Muscle layer of duodenum (tissue), 2 donors: ENCODE data around the gene HACE1.
"Not testable (repeated sequence)": the region's sequence is repeated elsewhere in the genome, so short reads cannot be mapped to it uniquely, and the experiment has no call there.

Source experiments
- H3K27ac ChIP-seq: one replicate; pipeline ENCODE4 v1.7.0; 2013; ENCODE audit warnings: mild to moderate bottlenecking, low read length
- H3K27me3 ChIP-seq: one replicate; pipeline ENCODE4 v1.7.0; 2013; ENCODE audit warnings: low read depth, mild to moderate bottlenecking, control low read depth, low read length
- H3K36me3 ChIP-seq, 2 donors: one replicate each; pipeline ENCODE4 v1.7.0; 2013; ENCODE audit warnings: low read length in 2 of 2, control low read depth in 1 of 2, mild to moderate bottlenecking in 1 of 2; ENCODE audit not compliant: insufficient read depth in 2 of 2, control insufficient read depth in 1 of 2
- H3K4me1 ChIP-seq, 2 donors: one replicate each; pipeline ENCODE4 v1.7.0; 2013; ENCODE audit warnings: low read length in 2 of 2, mild to moderate bottlenecking in 2 of 2, control low read depth in 1 of 2, moderate library complexity in 1 of 2; ENCODE audit not compliant: insufficient read depth in 2 of 2, control insufficient read depth in 1 of 2
- H3K4me3 ChIP-seq, 2 donors: one replicate each; pipeline ENCODE4 v1.7.0; 2013; ENCODE audit warnings: low read length in 2 of 2, low read depth in 1 of 2, mild to moderate bottlenecking in 1 of 2
- H3K9me3 ChIP-seq, 2 donors: one replicate each; pipeline ENCODE4 v1.7.0; 2013; ENCODE audit warnings: low read length in 2 of 2, control low read depth in 1 of 2, mild to moderate bottlenecking in 1 of 2; ENCODE audit not compliant: control insufficient read depth in 1 of 2
- donor health status: healthy.

The HACE1 gene

GRCh38 chr6:104816125-104816524 is 43.6 kb downstream of the HACE1 start:
- no peaks in the 10 kb centered on the region for H3K27me3 ChIP-seq
- H3K9me3 ChIP-seq: no peaks in the 10 kb centered on the region
- no peak overlapping the region for H3K27ac ChIP-seq
- no peaks in the 10 kb centered on the region for H3K4me1 ChIP-seq
- no peak overlapping the region for H3K4me3 ChIP-seq
- peaks cover 0 to 4% of the 10 kb centered on the region in 2 donors for H3K36me3 ChIP-seq

GRCh38 chr6:104814743-104815142 is 45.0 kb downstream of the HACE1 start:
- Histone ChIP-seq H3K27ac (no peak overlapping the region), H3K27me3 (no peaks in the 10 kb centered on the region), H3K4me3 (no peak overlapping the region), H3K36me3 (peaks cover 0 to 4% of the 10 kb centered on the region in 2 donors), H3K4me1 (no peaks in the 10 kb centered on the region), H3K9me3 (no peaks in the 10 kb centered on the region)

- Histone ChIP-seq H3K27me3 (no peaks in the 10 kb centered on the region), H3K36me3 (peaks cover 0 to 4% of the 10 kb centered on the region in 2 donors), H3K4me1 (no peaks in the 10 kb centered on the region), H3K27ac (no peak overlapping the region), H3K4me3 (no peak overlapping the region), H3K9me3 (no peaks in the 10 kb centered on the region)
Observed at GRCh38 chr6:104813552-104813951, 46.2 kb downstream of the HACE1 start.

GRCh38 chr6:104809116-104809515 is 50.6 kb downstream of the HACE1 start:
- H3K9me3 ChIP-seq: no peaks in the 10 kb centered on the region
- H3K27me3 ChIP-seq: no peaks in the 10 kb centered on the region
- H3K4me1 ChIP-seq: no peaks in the 10 kb centered on the region
- no peak overlapping the region for H3K4me3 ChIP-seq
- H3K27ac ChIP-seq: no peak overlapping the region
- no peaks in the 10 kb centered on the region for H3K36me3 ChIP-seq

- H3K9me3 ChIP-seq, H3K4me1 ChIP-seq, H3K36me3 ChIP-seq, H3K27ac ChIP-seq, H3K4me3 ChIP-seq, H3K27me3 ChIP-seq: not testable (repeated sequence)
Observed at GRCh38 chr6:104805335-104805734, 54.4 kb downstream of the HACE1 start.

GRCh38 chr6:104799134-104799657 is 60.5 kb downstream of the HACE1 start:
- Histone ChIP-seq H3K4me1 (no peaks in the 10 kb centered on the region), H3K27ac (no peak overlapping the region), H3K9me3 (no peaks in the 10 kb centered on the region), H3K4me3 (no peak overlapping the region), H3K27me3 (no peaks in the 10 kb centered on the region), H3K36me3 (peaks cover 0 to 10% of the 10 kb centered on the region in 2 donors)

- peaks cover 0 to 17% of the 10 kb centered on the region in 2 donors for H3K36me3 ChIP-seq
- no peaks in the 10 kb centered on the region for H3K4me1 ChIP-seq
- H3K27me3 ChIP-seq: no peaks in the 10 kb centered on the region
- no peaks in the 10 kb centered on the region for H3K9me3 ChIP-seq
- no peak overlapping the region for H3K27ac ChIP-seq
- no peak overlapping the region for H3K4me3 ChIP-seq
Observed at GRCh38 chr6:104796031-104796785, 63.5 kb downstream of the HACE1 start.

GRCh38 chr6:104795363-104795762 is 64.4 kb downstream of the HACE1 start:
- no peak overlapping the region for H3K27ac ChIP-seq
- no peaks in the 10 kb centered on the region for H3K27me3 ChIP-seq
- H3K4me3 ChIP-seq: no peak overlapping the region
- no peaks in the 10 kb centered on the region for H3K9me3 ChIP-seq
- peaks cover 0 to 17% of the 10 kb centered on the region in 2 donors for H3K36me3 ChIP-seq
- no peaks in the 10 kb centered on the region for H3K4me1 ChIP-seq

- peaks cover 0 to 12% of the 10 kb centered on the region in 2 donors for H3K36me3 ChIP-seq
- H3K9me3 ChIP-seq: no peaks in the 10 kb centered on the region
- H3K4me1 ChIP-seq: no peaks in the 10 kb centered on the region
- H3K27ac ChIP-seq: no peak overlapping the region
- no peaks in the 10 kb centered on the region for H3K27me3 ChIP-seq
- no peak overlapping the region for H3K4me3 ChIP-seq
Observed at GRCh38 chr6:104789770-104790190, 69.9 kb downstream of the HACE1 start.

GRCh38 chr6:104788400-104788799 is 71.3 kb downstream of the HACE1 start:
- H3K36me3 ChIP-seq: peaks cover 4 to 10% of the 10 kb centered on the region in 2 donors

GRCh38 chr6:104787305-104787704 is 72.4 kb downstream of the HACE1 start:
- Histone ChIP-seq H3K4me3 (no peak overlapping the region), H3K27me3 (no peaks in the 10 kb centered on the region), H3K27ac (no peak overlapping the region), H3K4me1 (no peaks in the 10 kb centered on the region), H3K36me3 (peaks cover 11% of the 10 kb centered on the region in 2 donors), H3K9me3 (no peaks in the 10 kb centered on the region)

More at GRCh38 chr6:104788400-104788799, 71.3 kb downstream of the HACE1 start:
- Histone ChIP-seq H3K27ac (no peak overlapping the region), H3K9me3 (no peaks in the 10 kb centered on the region), H3K27me3 (no peaks in the 10 kb centered on the region), H3K4me1 (no peaks in the 10 kb centered on the region), H3K4me3 (no peak overlapping the region)

- Histone ChIP-seq H3K4me1 (no peaks in the 10 kb centered on the region), H3K4me3 (no peak overlapping the region), H3K9me3 (no peaks in the 10 kb centered on the region), H3K27ac (no peak overlapping the region), H3K36me3 (peaks cover 10 to 11% of the 10 kb centered on the region in 2 donors), H3K27me3 (no peaks in the 10 kb centered on the region)
Observed at GRCh38 chr6:104784884-104785283, 74.8 kb downstream of the HACE1 start.
